Kidney capillary endothelial cell (primary cell): ENCODE results near the gene MPG.

Experiments used
- DNase-seq: peaks from one replicate; pipeline ENCODE4 v3.0.0-alpha.2; 2018; ENCODE audit warnings: low spot score

Gene MPG

GRCh38 chr16:66309-67182 is 11.5 kb upstream of the MPG start:
- DNase-seq, result no peak

DNA sequence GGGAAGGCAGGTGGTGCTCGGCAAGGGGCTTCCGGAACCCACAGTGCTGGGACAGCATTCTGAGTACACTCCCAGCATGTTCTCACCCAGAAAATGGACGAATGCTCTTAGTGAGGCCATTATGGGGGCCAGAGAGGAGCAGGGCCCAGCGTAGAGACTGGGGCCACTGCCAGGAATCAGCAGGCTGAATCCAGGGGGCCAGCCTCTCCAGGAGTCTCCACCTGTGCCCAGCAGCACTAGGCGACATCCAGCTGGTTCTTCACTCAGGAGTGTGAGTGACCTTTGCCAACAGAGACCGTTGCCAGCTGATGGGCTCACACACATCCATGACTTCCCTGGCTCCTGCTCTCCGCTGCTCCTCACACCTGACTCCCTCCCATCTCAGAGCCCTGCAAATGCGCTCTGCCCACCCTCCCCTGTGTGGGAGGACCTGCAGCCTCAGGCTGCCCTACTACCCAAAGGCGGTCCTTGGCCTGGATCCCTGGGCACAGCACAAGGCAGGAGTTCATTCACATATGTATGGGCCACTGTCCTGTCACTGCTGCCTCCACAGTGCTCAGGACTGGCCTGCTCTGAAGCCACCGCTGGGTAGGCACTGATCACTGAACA is 10.7 kb upstream of the MPG start:
- no peak for DNase-seq

GRCh38 chr16:67884-68789 is 9.9 kb upstream of the MPG start:
- DNase-seq, result no peak

GRCh38 chr16:69181-69580 is 8.8 kb upstream of the MPG start:
- DNase-seq, result no peak

GRCh38 chr16:71210-71539 is 6.8 kb upstream of the MPG start:
- DNase-seq, result no peak

- no peak for DNase-seq
Measured at GRCh38 chr16:71540-72401, 6.3 kb upstream of the MPG start.

GRCh38 chr16:72561-73548 is 5.2 kb upstream of the MPG start, which contains the start of gene RHBDF1:
Gene RHBDF1 (minus strand): TSS chr16:72631. CDS start chr16:65015, 7,616 bp downstream.
- DNase-seq, result no peak

- DNase-seq, result no peak
Measured at GRCh38 chr16:74051-74746, 3.8 kb upstream of the MPG start.

- no peak for DNase-seq
Measured at GRCh38 chr16:74747-75334, 3.2 kb upstream of the MPG start.

GRCh38 chr16:75580-76501 is 2.2 kb upstream of the MPG start:
- no peak for DNase-seq

GRCh38 chr16:76535-77272 is 1.3 kb upstream of the MPG start:
- peak; percentile 91 for DNase-seq

DNA sequence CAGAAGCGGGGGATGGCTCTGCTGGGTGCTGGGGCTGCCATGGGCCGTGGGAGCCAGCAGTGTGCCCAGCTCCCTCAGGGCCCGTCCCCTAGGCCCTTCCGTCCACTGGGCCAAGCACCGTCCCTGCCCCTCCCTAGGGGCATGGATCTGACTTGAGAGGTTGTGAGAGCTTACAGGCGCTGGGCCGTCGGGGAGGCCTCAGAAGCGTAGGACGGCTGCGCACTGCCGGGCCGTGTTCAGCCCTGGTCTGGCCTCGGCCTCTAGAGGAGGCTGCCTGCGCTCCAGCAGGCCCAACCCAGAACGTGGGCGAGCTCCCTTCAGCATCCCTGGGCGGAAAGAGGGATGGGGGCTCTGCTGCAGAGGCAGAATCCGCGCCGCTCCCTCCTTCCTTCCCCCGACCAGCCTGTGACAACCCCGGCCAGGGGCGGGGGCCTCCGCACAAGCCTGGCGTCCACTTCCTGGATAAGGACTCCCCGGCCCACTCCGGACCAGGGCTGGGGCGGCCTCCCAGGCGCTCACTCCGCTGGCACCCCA is 685 bp upstream of the MPG start:
- DNase-seq, result no peak

DNA sequence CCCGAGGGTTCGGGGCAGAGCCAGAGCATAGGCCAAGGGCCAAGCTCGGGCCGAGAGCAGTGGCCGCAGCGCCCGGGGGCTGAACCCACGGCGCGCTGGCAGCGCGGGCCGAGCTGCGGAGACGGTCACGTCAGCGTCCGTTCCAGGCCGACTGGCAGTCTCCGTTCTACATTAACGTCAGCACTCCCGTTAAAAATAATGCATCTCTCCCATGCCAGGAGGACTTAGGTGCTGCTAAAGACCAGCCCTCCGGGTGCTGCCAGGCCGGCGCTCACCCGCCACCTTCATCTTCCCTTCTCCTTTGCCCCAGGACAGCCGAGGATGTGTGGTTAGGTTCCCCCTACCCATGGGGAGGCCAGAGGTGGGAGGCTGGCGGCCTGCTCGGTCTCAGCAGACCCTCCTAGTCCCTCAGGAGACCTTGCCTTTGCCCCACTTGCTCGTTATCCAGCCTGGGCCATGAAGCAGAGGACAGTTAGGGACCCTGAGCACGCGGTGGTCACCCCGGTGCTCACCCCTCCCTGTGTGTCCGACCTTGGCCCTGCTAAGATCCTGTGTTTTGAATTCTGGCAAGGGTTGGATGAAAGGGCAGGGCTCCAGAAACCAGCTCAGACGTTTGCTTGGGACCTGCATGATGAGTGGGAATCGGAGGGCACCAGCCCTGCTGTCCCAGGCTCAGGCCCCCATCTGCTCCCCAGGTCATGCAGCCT is 572 bp downstream of the MPG start:
- DNase-seq, result no peak

DNA sequence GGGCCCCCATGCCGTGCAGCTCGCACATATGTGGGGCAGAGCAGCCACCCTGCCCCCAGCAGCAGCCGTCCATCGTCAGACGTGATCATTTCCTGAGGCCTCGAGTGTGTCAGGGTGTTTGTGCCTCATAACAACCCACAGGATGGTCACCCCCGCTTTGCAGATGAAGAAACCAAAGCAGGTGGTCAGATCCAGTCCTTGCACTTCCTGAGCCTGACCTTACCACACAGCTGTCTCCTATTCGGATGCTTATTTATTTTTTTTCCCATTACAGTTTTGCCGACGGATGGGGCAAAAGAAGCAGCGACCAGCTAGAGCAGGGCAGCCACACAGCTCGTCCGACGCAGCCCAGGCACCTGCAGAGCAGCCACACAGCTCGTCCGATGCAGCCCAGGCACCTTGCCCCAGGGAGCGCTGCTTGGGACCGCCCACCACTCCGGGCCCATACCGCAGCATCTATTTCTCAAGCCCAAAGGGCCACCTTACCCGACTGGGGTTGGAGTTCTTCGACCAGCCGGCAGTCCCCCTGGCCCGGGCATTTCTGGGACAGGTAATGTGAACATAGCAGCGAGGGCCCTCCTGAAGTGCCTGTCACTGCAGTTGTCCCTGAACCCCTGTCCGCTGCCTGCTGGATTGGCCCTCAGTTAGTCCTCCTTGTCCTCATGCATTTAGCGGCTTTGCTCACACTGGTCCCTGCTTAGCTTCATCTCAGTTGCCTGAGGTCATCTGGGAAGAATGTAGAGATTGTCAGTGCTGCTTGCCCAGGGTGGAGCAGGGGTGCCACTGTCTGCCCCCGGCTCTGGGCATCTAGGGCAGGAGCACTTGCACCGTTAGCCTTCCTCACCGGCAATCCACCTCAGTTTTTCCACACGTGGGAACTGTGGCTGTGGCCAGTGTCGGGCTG is 1.4 kb downstream of the MPG start:
- peak; percentile 58 for DNase-seq

- DNase-seq, result no peak
Measured at GRCh38 chr16:83060-83603, 5.1 kb downstream of the MPG start.
